Tibial nerve (tissue), 4 donors: ENCODE measurements around the gene SYNGR1.

ENCODE experiments used
- EP300 ChIP-seq, 2 donors: sonication (generic); formaldehyde crosslinking; IDR thresholded peaks; one replicate each; pipeline ENCODE4 v1.6.1; 2017; ENCODE audit warnings: antibody characterized with exemption in 2 of 2, mild to moderate bottlenecking in 1 of 2
- TF ChIP-seq, protein P1 (sequence below), 5 experiments: fragments of 200-600 bp in 3 of 5; fragments of 450-650 bp in 2 of 5; sonication (generic) in 3 of 5; IDR thresholded peaks; one replicate each; pipeline ENCODE4 v1.5.1; 2016 to 2019; ENCODE audit warnings: antibody characterized with exemption in 5 of 5, mild to moderate bottlenecking in 3 of 5, moderate library complexity in 2 of 5

DNA sequence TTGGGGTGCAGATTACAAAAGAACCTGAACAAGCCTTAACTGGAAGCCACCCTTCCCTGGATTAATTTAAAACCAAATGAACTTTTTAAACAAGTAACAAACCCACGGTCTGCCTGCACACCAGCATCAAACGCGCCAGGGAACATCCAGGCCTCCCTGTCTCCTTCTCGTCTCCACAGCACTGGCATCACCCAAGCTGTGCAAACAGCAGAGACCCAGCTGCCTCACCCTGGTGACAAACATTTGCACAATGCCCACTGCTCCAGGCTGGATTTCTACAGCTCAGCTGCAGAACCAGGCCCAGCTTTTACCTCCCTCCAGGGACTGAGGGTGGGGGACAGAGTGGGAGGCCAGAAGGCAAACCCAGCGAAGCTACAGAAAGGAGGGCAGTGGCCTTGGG, 37.4 kb upstream of the SYNGR1 start:
- TF ChIP-seq, protein P1, sequence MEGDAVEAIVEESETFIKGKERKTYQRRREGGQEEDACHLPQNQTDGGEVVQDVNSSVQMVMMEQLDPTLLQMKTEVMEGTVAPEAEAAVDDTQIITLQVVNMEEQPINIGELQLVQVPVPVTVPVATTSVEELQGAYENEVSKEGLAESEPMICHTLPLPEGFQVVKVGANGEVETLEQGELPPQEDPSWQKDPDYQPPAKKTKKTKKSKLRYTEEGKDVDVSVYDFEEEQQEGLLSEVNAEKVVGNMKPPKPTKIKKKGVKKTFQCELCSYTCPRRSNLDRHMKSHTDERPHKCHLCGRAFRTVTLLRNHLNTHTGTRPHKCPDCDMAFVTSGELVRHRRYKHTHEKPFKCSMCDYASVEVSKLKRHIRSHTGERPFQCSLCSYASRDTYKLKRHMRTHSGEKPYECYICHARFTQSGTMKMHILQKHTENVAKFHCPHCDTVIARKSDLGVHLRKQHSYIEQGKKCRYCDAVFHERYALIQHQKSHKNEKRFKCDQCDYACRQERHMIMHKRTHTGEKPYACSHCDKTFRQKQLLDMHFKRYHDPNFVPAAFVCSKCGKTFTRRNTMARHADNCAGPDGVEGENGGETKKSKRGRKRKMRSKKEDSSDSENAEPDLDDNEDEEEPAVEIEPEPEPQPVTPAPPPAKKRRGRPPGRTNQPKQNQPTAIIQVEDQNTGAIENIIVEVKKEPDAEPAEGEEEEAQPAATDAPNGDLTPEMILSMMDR (IDR thresholded peaks at IDR 0.05): no peak
- no peak for TF ChIP-seq EP300 (IDR thresholded peaks at IDR 0.05)
